A673 (cell line): ENCODE measurements around the gene SELENOK. TPM values are rescaled to one million over a fixed set of nuclear protein-coding genes. Genes with fewer than 3 reads are reported as not detected.

ENCODE experiments used
- BruUV-seq: library from RNA; stranded (reverse); fragments of 400-500 nt; replicated peaks from 2 replicates; lab custom pipeline; 2021; lab: Mats Ljungman, UMichigan
- CTCF ChIA-PET: fragments of 300-600 bp; sonication (Branson Sonifier 250); formaldehyde crosslinking; loops from one replicate; lab custom pipeline; 2022; ENCODE audit warnings: antibody characterized with exemption; lab: Charles Lee
- POLR2A ChIA-PET: fragments of 300-600 bp; sonication (Branson Sonifier 250); formaldehyde crosslinking; loops from one replicate; lab custom pipeline; 2022; ENCODE audit warnings: antibody characterized with exemption; ENCODE audit not compliant: low non-redundant PET; lab: Charles Lee
- DNase-seq: peaks from one replicate; pipeline ENCODE4 v3.0.0-alpha.2; 2015; ENCODE audit warnings: low spot score
- H3K27ac ChIP-seq: fragments of 200-600 bp; sonication (generic); 2 replicates; pipeline ENCODE4 v1.5.1; 2016; ENCODE audit warnings: mixed run types, low read depth, mild to moderate bottlenecking, mixed read lengths, antibody characterized with exemption, low read length; ENCODE audit not compliant: poor library complexity, severe bottlenecking
- H3K27me3 ChIP-seq: fragments of 200-600 bp; sonication (generic); replicated peaks from 2 replicates; pipeline ENCODE4 v1.6.1; 2017; ENCODE audit warnings: mixed run types, low read depth, mild to moderate bottlenecking, mixed read lengths, antibody characterized with exemption, low read length; ENCODE audit not compliant: insufficient read depth, poor library complexity
- H3K36me3 ChIP-seq: fragments of 200-600 bp; sonication (generic); 2 replicates; pipeline ENCODE4 v1.6.1; 2016; ENCODE audit warnings: mixed run types, mild to moderate bottlenecking, mixed read lengths, antibody characterized with exemption, low read length; ENCODE audit not compliant: insufficient read depth, poor library complexity, severe bottlenecking
- H3K4me1 ChIP-seq: fragments of 200-600 bp; sonication (generic); 2 replicates; pipeline ENCODE4 v1.6.1; 2017; ENCODE audit warnings: mixed run types, mild to moderate bottlenecking, mixed read lengths, antibody characterized with exemption, low read length; ENCODE audit not compliant: insufficient read depth, poor library complexity, severe bottlenecking
- H3K4me3 ChIP-seq: fragments of 200-600 bp; sonication (generic); 2 replicates; pipeline ENCODE4 v1.5.1; 2016; ENCODE audit warnings: low read depth, mixed run types, mild to moderate bottlenecking, mixed read lengths, low read length; ENCODE audit not compliant: poor library complexity, severe bottlenecking
- H3K9me3 ChIP-seq: fragments of 200-600 bp; sonication (generic); 2 replicates; pipeline ENCODE4 v1.6.1; 2016; ENCODE audit warnings: mixed run types, low read depth, mild to moderate bottlenecking, mixed read lengths, antibody characterized with exemption, low read length; ENCODE audit not compliant: poor library complexity, severe bottlenecking
- EZH2 ChIP-seq: fragments of 200-600 bp; sonication (generic); IDR thresholded peaks from 2 replicates; pipeline ENCODE4 v1.6.1; 2017; ENCODE audit warnings: borderline replicate concordance, low read depth, mild to moderate bottlenecking, mixed read lengths, antibody characterized with exemption, low read length; ENCODE audit not compliant: poor library complexity, severe bottlenecking
- intact Hi-C: fragments of 100-400 bp; cut with micrococcal nuclease; formaldehyde crosslinking; loops from one replicate; pipeline ENCODE4 v1.10.0; 2022; ENCODE audit not compliant: unreplicated experiment
- total RNA-seq: library from RNA; stranded (reverse); gene quantifications from 2 replicates; pipeline ENCODE4 v1.2.3, GENCODE V29; 2021
- TF ChIP-seq, protein P1 (sequence below): fragments of 300-800, 200-600 bp; sonication (generic); conservative IDR thresholded peaks from 2 replicates; pipeline ENCODE4 v1.5.1; 2017; ENCODE audit warnings: low read depth, mild to moderate bottlenecking, antibody characterized with exemption, low read length, moderate library complexity, mixed read lengths

SELENOK gene
- total RNA-seq, 1 experiment from 2014 or later: 19.9 TPM

DNA sequence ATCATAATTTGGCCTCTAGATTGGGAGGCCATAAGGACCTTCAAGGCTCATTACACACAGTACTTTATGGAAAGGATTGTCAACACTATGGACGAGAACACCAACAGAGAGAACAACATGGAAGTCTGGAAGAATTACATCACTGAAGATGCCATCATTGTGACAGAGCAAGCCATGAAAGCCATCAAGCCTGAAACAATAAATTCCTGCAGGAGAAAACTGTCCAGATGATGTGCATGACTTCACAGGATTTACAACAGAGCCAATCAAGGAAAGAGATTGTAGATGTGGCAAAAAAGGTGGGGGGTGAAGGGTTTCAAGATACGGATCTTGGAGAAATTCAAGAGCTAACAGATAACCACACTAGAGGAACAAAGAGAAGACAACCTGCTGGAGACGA lies 29.4 kb downstream of the SELENOK start:
- ChIA-PET CTCF (no interaction called here), POLR2A (no interaction called here)
- H3K27ac ChIP-seq: no peak overlapping the region
- H3K36me3 ChIP-seq: no peaks in the 10 kb centered on the region
- TF ChIP-seq, protein P1, sequence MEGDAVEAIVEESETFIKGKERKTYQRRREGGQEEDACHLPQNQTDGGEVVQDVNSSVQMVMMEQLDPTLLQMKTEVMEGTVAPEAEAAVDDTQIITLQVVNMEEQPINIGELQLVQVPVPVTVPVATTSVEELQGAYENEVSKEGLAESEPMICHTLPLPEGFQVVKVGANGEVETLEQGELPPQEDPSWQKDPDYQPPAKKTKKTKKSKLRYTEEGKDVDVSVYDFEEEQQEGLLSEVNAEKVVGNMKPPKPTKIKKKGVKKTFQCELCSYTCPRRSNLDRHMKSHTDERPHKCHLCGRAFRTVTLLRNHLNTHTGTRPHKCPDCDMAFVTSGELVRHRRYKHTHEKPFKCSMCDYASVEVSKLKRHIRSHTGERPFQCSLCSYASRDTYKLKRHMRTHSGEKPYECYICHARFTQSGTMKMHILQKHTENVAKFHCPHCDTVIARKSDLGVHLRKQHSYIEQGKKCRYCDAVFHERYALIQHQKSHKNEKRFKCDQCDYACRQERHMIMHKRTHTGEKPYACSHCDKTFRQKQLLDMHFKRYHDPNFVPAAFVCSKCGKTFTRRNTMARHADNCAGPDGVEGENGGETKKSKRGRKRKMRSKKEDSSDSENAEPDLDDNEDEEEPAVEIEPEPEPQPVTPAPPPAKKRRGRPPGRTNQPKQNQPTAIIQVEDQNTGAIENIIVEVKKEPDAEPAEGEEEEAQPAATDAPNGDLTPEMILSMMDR: no peak
- TF ChIP-seq EZH2: no peak
- H3K4me1 ChIP-seq: no peaks in the 10 kb centered on the region
- no peak for DNase-seq
- H3K4me3 ChIP-seq: no peak overlapping the region
- intact Hi-C loops: no loop called here
- H3K27me3 ChIP-seq: no peaks in the 10 kb centered on the region
- no TSS peak for BruUV-seq
- H3K9me3 ChIP-seq: no peaks in the 10 kb centered on the region

DNA sequence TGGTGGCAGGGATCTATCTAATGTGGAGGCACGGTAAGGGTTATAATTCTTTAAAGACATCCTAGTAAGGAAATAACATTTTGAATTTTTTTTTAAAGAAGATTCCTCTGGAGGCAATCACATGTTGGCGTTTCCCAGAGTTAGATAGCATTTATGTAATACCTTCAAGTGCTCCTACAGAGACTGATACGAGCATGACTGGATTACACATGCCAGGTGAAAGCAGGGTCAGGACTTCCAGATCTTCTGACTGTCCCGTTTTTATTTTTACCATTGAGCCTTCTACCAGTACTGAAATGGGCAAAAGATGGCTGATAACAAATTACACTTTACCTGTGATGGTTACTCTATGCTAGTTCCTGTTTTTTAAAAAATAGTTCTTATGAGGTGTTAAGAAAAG lies 31.5 kb downstream of the SELENOK start:
- no TSS peak for BruUV-seq
- H3K36me3 ChIP-seq: no peaks in the 10 kb centered on the region
- DNase-seq: no peak
- POLR2A ChIA-PET: no interaction called here
- TF ChIP-seq EZH2: no peak
- TF ChIP-seq, protein P1: no peak
- no peak overlapping the region for H3K27ac ChIP-seq
- H3K4me3 ChIP-seq: no peak overlapping the region
- H3K4me1 ChIP-seq: no peaks in the 10 kb centered on the region
- intact Hi-C loops: no loop called here
- CTCF ChIA-PET: no interaction called here
- no peaks in the 10 kb centered on the region for H3K27me3 ChIP-seq
- H3K9me3 ChIP-seq: no peaks in the 10 kb centered on the region

DNA sequence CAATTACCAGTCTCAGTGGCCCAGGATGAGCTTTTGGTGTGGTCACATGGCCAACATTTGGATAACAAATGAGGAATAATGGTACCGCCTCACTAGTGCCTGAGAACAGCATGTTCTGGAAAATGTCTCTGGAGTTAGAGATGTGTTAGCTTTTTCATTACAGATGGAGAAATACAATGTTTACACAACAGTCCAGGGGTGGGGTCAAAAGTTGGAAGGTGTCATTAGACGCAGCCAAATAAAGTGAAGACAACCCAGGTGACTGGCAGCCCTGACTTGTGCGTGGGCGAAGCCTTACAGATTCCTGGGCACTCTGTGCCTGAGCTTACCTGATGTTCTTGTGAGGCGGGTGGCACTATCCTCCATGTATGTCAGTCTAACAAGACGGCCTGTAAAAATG lies 32.5 kb downstream of the SELENOK start:
- Histone ChIP-seq H3K27ac (no peak overlapping the region), H3K9me3 (no peaks in the 10 kb centered on the region), H3K4me3 (no peak overlapping the region), H3K4me1 (no peaks in the 10 kb centered on the region), H3K36me3 (no peaks in the 10 kb centered on the region), H3K27me3 (no peaks in the 10 kb centered on the region)
- ChIA-PET POLR2A (no interaction called here), CTCF (no interaction called here)
- no TSS peak for BruUV-seq
- intact Hi-C loops: no loop called here
- DNase-seq: no peak
- TF ChIP-seq, protein P1: no peak
- no peak for TF ChIP-seq EZH2
